Effector memory CD4-positive, alpha-beta T cell (primary cell): Measurements from ENCODE around the gene TNNT2.

Experiments
- DNase-seq, 3 donors: peaks; one replicate each; pipeline ENCODE4 v3.0.0-alpha.2; 2020
- H3K27ac ChIP-seq: 2 replicates; pipeline ENCODE4 v1.7.0; 2013; ENCODE audit warnings: mild to moderate bottlenecking, low read length, moderate library complexity; ENCODE audit not compliant: insufficient read depth, poor library complexity, severe bottlenecking
- H3K27me3 ChIP-seq: replicated peaks from 2 replicates; pipeline ENCODE4 v1.7.0; 2013; ENCODE audit warnings: mild to moderate bottlenecking, low read length; ENCODE audit not compliant: insufficient read depth, control insufficient read depth, poor library complexity, severe bottlenecking
- H3K36me3 ChIP-seq: 2 replicates; pipeline ENCODE4 v1.7.0; 2013; ENCODE audit warnings: mild to moderate bottlenecking, low read length, moderate library complexity; ENCODE audit not compliant: control insufficient read depth, insufficient read depth
- H3K4me1 ChIP-seq: 2 replicates; pipeline ENCODE4 v1.7.0; 2013; ENCODE audit warnings: low read length, mild to moderate bottlenecking; ENCODE audit not compliant: control insufficient read depth, insufficient read depth, poor library complexity, severe bottlenecking
- H3K4me3 ChIP-seq: 2 replicates; pipeline ENCODE4 v1.7.0; 2013; ENCODE audit warnings: low read length, low read depth, mild to moderate bottlenecking; ENCODE audit not compliant: insufficient read depth, poor library complexity, severe bottlenecking
- H3K9me3 ChIP-seq: 2 replicates; pipeline ENCODE4 v1.7.0; 2013; ENCODE audit warnings: mild to moderate bottlenecking, low read length, moderate library complexity; ENCODE audit not compliant: control insufficient read depth

Gene TNNT2

DNA sequence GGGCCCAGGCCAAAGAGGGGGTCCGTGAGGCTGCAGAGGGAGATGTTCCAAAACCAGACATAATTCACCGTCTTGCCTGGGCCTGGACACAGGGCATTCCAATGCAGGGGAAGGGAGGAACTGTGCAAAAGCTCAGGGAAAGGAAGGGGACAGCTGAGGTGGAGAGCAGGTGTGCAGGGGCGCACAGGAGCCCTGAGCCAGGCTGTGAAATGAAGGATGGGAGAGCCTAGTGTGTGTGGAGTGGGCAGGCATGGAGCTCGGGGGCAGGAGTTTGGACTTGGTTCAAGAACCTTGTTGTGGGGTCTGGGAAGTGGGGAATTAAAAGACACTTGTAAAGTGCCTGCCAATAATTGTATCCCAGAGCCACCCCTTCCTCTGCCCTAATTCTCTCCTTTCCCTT, 41.8 kb upstream of the TNNT2 start:
- no peak overlapping the region for H3K27ac ChIP-seq
- H3K4me3 ChIP-seq = no peak overlapping the region
- no peaks in the 10 kb centered on the region for H3K9me3 ChIP-seq
- peaks cover 3% of the 10 kb centered on the region for H3K27me3 ChIP-seq
- H3K4me1 ChIP-seq = no peaks in the 10 kb centered on the region
- H3K36me3 ChIP-seq = no peaks in the 10 kb centered on the region
- no peak for DNase-seq

DNA sequence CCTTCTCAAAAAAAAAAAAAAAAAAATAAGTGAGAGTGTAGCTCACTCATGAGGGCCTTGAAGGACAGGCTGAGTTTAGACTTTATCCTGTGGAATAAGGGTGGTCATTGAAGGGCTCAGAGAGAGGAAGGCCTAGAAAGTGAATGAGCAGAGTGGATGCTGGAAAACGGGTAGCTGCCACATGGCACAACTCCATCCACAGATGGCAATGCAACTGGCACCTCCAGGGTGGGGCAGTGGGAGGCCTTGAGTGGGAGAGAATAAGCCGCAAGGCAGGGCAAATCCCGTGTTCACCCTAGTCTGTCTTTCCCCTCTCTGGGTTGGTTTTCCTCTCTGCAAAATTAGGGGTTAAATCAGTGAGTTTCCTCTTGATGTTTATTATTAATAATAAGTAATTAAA, 41.0 kb upstream of the TNNT2 start:
- H3K36me3 ChIP-seq = no peaks in the 10 kb centered on the region
- H3K4me1 ChIP-seq = no peaks in the 10 kb centered on the region
- DNase-seq = no peak
- no peak overlapping the region for H3K4me3 ChIP-seq
- H3K9me3 ChIP-seq = no peaks in the 10 kb centered on the region
- H3K27ac ChIP-seq = no peak overlapping the region
- peaks cover 3% of the 10 kb centered on the region for H3K27me3 ChIP-seq

DNA sequence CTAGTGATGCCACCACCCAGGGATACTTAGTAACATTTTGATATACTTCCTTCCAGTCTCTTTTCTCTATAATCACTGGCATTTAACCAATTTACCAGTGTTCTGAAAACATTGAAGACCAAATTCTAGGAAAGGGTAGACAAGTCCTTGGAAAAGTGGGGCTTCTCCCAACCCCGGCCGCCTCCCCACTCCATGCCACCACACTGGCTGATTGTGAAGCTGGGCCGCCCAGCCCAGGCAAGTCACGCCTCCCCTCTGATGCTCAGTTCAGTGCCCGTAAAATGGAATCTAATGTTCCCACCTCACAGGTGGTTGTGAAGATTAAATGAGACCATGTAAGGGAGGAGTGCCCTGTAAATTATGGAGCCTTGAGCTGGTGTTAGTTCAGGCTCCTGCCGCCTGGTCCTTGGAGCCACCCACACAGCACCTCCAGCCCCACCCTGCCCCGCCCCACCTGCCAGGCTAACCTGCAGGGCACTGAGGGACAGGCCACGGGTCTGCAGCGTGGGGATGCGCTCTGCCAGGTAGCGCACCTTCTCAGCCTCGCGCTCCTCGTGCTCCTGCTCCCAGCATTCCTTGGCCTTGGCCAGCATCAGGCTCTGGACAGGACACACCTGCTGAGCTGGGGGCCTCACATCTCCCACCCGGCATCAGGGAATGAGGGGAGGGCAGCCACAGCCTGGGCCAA, 36.7 kb upstream of the TNNT2 start:
- no peak overlapping the region for H3K4me3 ChIP-seq
- H3K36me3 ChIP-seq = no peaks in the 10 kb centered on the region
- no peaks in the 10 kb centered on the region for H3K9me3 ChIP-seq
- no peak for DNase-seq
- no peaks in the 10 kb centered on the region for H3K27me3 ChIP-seq
- H3K4me1 ChIP-seq = no peaks in the 10 kb centered on the region
- H3K27ac ChIP-seq = no peak overlapping the region

GRCh38 chr1:201411292-201411691, 33.8 kb upstream of the TNNT2 start:
- no peaks in the 10 kb centered on the region for H3K27me3 ChIP-seq
- H3K9me3 ChIP-seq = no peaks in the 10 kb centered on the region
- no peaks in the 10 kb centered on the region for H3K36me3 ChIP-seq
- DNase-seq = no peak
- no peak overlapping the region for H3K4me3 ChIP-seq
- H3K27ac ChIP-seq = no peak overlapping the region
- peaks cover 2% of the 10 kb centered on the region for H3K4me1 ChIP-seq

- no peaks in the 10 kb centered on the region for H3K9me3 ChIP-seq
- H3K4me3 ChIP-seq = no peak overlapping the region
- DNase-seq = no peak
- H3K36me3 ChIP-seq = no peaks in the 10 kb centered on the region
- peaks cover 2% of the 10 kb centered on the region for H3K4me1 ChIP-seq
- H3K27me3 ChIP-seq = no peaks in the 10 kb centered on the region
- H3K27ac ChIP-seq = no peak overlapping the region
Measured at GRCh38 chr1:201409440-201409839, 32.0 kb upstream of the TNNT2 start.

DNA sequence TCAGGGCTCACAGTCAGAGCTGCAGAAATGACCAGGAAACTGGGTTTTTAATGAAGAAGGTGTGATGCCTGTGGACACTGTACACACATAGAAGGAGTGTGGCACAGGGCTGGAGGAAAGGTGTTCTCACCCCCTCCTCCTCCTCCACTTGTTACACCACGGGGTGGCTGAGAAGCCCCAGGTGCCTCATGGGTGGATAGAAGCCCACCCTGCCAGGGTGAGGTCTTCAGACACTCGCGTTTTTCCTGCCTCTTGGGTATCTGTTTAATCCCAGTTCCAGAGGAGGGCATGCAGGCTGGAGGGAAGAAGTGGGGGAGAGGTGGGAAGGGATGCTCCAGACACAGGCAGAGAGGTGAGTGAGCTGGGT, 31.3 kb upstream of the TNNT2 start:
- no peak for DNase-seq
- Histone ChIP-seq H3K9me3 (no peaks in the 10 kb centered on the region), H3K27me3 (no peaks in the 10 kb centered on the region), H3K36me3 (no peaks in the 10 kb centered on the region), H3K4me3 (no peak overlapping the region), H3K4me1 (peaks cover 2% of the 10 kb centered on the region), H3K27ac (no peak overlapping the region)

DNA sequence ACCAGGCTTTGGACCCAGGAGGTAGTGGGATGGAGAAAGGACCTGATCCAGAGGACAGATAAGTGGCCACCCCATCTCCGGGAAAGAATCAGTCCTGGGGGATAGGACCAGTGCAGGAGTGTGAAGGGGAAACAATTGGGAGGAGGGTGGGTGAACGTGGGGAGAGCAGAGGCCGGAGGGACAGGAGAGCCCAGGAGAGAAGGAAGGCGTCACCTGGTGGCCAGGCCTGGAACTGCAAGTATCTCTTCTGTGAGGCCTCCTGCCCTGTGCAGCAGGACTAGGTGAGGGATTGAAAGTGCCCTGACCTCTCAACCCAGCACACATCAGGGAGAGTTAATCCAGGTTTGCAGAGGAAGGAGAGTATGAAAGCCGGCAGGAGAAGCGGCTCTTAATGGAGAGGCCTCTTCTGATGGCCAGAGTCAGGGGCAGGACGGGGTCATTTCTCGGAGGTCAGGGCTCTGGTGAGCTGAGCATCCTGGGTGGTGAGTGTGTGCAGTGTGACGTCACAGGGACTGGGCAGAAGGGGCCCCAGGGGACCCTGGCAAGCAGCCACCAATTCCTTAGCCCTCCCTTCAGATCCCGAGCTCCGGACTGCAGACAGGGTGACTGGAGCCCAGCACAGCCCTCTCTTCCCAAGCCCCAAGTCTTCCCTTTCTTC, 30.8 kb upstream of the TNNT2 start:
- Histone ChIP-seq H3K9me3 (no peaks in the 10 kb centered on the region), H3K36me3 (no peaks in the 10 kb centered on the region), H3K27me3 (no peaks in the 10 kb centered on the region), H3K27ac (no peak overlapping the region), H3K4me1 (peaks cover 2% of the 10 kb centered on the region), H3K4me3 (no peak overlapping the region)
- peak; percentile 9 to 36 (median 26) for DNase-seq

DNA sequence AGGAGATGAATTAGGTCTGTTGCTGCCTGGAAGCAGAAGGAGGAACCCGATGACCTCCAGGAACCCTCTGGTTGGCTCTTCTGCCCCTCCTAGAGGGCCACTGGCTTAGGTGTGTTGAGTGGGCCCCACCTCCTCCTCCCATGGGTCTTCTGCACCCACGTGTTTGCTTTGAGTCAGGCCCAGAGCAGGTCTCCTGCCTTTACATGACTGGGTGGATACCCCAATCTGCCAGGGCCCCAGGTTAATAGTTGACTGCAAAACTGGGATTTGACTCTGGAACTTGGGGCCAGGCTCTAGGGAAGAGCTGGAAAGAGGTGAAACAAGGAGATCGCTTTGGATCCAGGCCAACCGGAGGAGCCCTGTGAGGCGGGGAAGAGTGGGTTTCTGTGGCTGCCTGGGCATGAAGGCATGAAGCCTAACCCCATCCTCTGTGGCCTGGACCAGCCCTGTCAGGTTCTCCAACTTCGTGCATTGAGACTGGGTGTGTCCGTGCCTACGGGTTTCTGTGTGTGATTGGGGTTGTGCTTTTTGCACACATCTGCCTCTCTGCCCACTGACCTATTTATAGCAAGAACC, 29.4 kb upstream of the TNNT2 start:
- H3K27me3 ChIP-seq = no peaks in the 10 kb centered on the region
- H3K9me3 ChIP-seq = no peaks in the 10 kb centered on the region
- peaks cover 2% of the 10 kb centered on the region for H3K4me1 ChIP-seq
- DNase-seq = no peak
- H3K36me3 ChIP-seq = no peaks in the 10 kb centered on the region
- H3K27ac ChIP-seq = no peak overlapping the region
- H3K4me3 ChIP-seq = no peak overlapping the region

DNA sequence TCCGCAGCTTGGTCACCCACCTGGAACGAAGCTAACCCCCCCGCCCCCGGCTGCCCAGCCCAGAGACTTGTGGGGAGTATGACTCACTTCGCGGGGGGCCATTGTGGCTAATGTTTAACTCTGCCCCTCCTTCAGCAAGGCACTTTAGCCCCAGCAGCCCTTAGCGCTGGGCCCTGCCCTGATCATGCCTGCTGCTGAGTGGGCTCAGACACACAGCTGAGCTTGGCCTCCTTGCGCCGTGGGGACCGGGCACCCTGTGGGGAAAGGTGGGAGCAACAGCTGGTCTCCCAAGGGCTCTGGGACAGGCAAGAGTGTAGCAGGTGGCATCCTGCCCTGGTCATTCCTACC, 28.0 kb upstream of the TNNT2 start:
- no peak for DNase-seq
- peaks cover 2% of the 10 kb centered on the region for H3K4me1 ChIP-seq
- H3K4me3 ChIP-seq = no peak overlapping the region
- no peak overlapping the region for H3K27ac ChIP-seq
- no peaks in the 10 kb centered on the region for H3K36me3 ChIP-seq
- peaks cover 3% of the 10 kb centered on the region for H3K27me3 ChIP-seq
- H3K9me3 ChIP-seq = no peaks in the 10 kb centered on the region

DNA sequence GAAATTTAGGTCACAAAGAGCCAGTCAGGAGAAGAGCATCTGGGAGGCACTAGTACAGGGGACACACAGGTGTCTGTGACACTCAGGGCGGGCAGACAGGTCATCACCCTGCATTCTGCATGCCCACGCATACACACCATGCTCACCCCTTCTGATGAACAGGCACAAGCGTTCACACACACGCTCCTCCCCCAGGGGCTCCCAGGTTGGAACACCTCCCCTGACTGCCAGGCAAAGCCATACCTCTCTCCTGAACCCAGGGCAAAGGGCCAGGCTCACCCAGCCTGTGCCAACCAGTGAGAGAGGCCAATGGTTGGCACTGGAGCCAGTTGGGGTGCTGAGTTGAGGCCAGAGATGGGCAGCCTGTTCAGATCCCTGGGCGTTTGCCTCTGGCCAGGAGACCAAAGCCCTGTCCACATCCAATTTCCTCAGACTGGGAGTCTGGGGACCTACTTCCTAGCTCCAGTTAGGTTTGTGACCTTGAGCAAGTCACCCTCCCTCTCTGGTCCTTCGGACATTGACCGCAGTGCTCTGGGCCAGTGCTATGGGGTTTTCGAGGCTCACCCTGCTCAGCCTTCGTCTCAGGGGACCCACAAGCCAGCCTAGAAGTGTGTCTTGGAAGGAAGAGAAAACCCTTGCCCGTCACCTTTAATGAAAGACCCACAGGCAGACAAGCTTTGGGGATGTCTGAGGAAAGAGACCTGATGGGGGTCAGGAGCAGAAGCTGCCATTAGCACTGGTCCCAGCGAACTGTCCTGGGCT, 27.4 kb upstream of the TNNT2 start:
- H3K36me3 ChIP-seq = no peaks in the 10 kb centered on the region

More for the DNA sequence above, 27.4 kb upstream of the TNNT2 start:
- H3K27ac ChIP-seq = no peak overlapping the region
- H3K4me3 ChIP-seq = no peak overlapping the region
- peaks cover 8% of the 10 kb centered on the region for H3K27me3 ChIP-seq
- peaks cover 2% of the 10 kb centered on the region for H3K4me1 ChIP-seq
- no peak for DNase-seq
- H3K9me3 ChIP-seq = no peaks in the 10 kb centered on the region
